IMR-90 (cell line): Measurements from ENCODE around the gene SLC35E2B. TPM values are rescaled to one million over a fixed set of nuclear protein-coding genes. Genes with fewer than 3 reads are reported as not detected.
"Not testable (repeated sequence)": the region's sequence is repeated elsewhere in the genome, so short reads cannot be mapped to it uniquely, and the experiment has no call there.

Experiments
- ATAC-seq: fragments of 200-7000 bp; cut with Tn5 transposase; 2 replicates; pipeline ENCODE4 v1.9.1; 2020; ENCODE audit warnings: low read depth, mild to moderate bottlenecking, moderate library complexity
- BruUV-seq: library from RNA; stranded (reverse); fragments of 400-500 nt; replicated peaks from 2 replicates; lab custom pipeline; 2021; lab: Mats Ljungman, UMichigan
- CTCF ChIA-PET: fragments of 300-600 bp; formaldehyde crosslinking; extraction: SDS; loops from one replicate; lab custom pipeline; 2021; ENCODE audit warnings: antibody characterized with exemption; lab: Yijun Ruan, JAX
- POLR2A ChIA-PET: fragments of 300-600 bp; sonication (Branson Sonifier 250); formaldehyde crosslinking; loops from one replicate; lab custom pipeline; 2022; ENCODE audit warnings: antibody characterized with exemption; ENCODE audit not compliant: unreplicated experiment; lab: Charles Lee
- DNase-seq: peaks from one replicate; pipeline ENCODE4 v3.0.0; 2013
- H2AFZ ChIP-seq: replicated peaks from 2 replicates; pipeline ENCODE3; 2013; ENCODE audit warnings: low read length, mild to moderate bottlenecking; ENCODE audit not compliant: poor library complexity
- H2AK5ac ChIP-seq: 2 replicates; pipeline ENCODE4 v1.6.1; 2013; ENCODE audit warnings: low read depth, low read length, inconsistent platforms
- H2AK9ac ChIP-seq: replicated peaks from 2 replicates; pipeline ENCODE3; 2013; ENCODE audit warnings: mild to moderate bottlenecking, low read depth, low read length, moderate library complexity; ENCODE audit not compliant: poor library complexity
- H2BK120ac ChIP-seq: 2 replicates; pipeline ENCODE4 v1.6.1; 2013; ENCODE audit warnings: low read depth, low read length, inconsistent platforms
- H2BK15ac ChIP-seq: 3 replicates; pipeline ENCODE4 v1.6.1; 2013; ENCODE audit warnings: low read depth, low read length, inconsistent platforms
- H2BK20ac ChIP-seq: 2 replicates; pipeline ENCODE4 v1.6.1; 2013; ENCODE audit warnings: low read depth, mild to moderate bottlenecking, inconsistent platforms, low read length, moderate library complexity
- H2BK5ac ChIP-seq: 2 replicates; pipeline ENCODE4 v1.6.1; 2013; ENCODE audit warnings: mild to moderate bottlenecking, low read depth, low read length, inconsistent platforms; ENCODE audit not compliant: poor library complexity, severe bottlenecking
- H3K14ac ChIP-seq: replicated peaks from 2 replicates; pipeline ENCODE4 v1.6.1; 2013; ENCODE audit warnings: low read depth, low read length, inconsistent platforms
- H3K18ac ChIP-seq: 2 replicates; pipeline ENCODE4 v1.6.1; 2013; ENCODE audit warnings: low read depth, low read length, control low read depth
- H3K23ac ChIP-seq: 2 replicates; pipeline ENCODE4 v1.6.1; 2013; ENCODE audit warnings: low read depth, low read length, inconsistent platforms
- H3K27ac ChIP-seq: 2 replicates; pipeline ENCODE4 v1.5.1; 2013; ENCODE audit warnings: mild to moderate bottlenecking, control low read depth, low read length; ENCODE audit not compliant: insufficient read depth
- H3K27me3 ChIP-seq: 2 replicates; pipeline ENCODE4 v1.6.1; 2013; ENCODE audit warnings: low read length; ENCODE audit not compliant: control insufficient read depth, insufficient read depth
- H3K36me3 ChIP-seq: 2 replicates; pipeline ENCODE4 v1.6.1; 2013; ENCODE audit warnings: low read length, mixed read lengths; ENCODE audit not compliant: control insufficient read depth, insufficient read depth
- H3K4ac ChIP-seq: 2 replicates; pipeline ENCODE4 v1.6.1; 2013; ENCODE audit warnings: low read depth, low read length, inconsistent platforms
- H3K4me1 ChIP-seq: 2 replicates; pipeline ENCODE4 v1.6.1; 2013; ENCODE audit warnings: low read length, mixed read lengths; ENCODE audit not compliant: control insufficient read depth, insufficient read depth
- H3K4me2 ChIP-seq: 2 replicates; pipeline ENCODE4 v1.6.1; 2013; ENCODE audit warnings: low read depth, mild to moderate bottlenecking, control low read depth, low read length, moderate library complexity
- H3K4me3 ChIP-seq: 2 replicates; pipeline ENCODE4 v1.5.1; 2013; ENCODE audit warnings: low read depth, mild to moderate bottlenecking, control low read depth, low read length, moderate library complexity; ENCODE audit not compliant: insufficient read depth
- H3K56ac ChIP-seq: 2 replicates; pipeline ENCODE4 v1.6.1; 2013; ENCODE audit warnings: low read length, inconsistent platforms; ENCODE audit not compliant: insufficient read depth; ENCODE audit errors: extremely low read depth
- H3K79me1 ChIP-seq, 2 experiments: 2 replicates each; pipeline ENCODE4 v1.6.1; 2013; ENCODE audit warnings: low read length in 2 of 2, inconsistent platforms in 1 of 2, low read depth in 1 of 2
- H3K9ac ChIP-seq: 2 replicates; pipeline ENCODE4 v1.6.1; 2013; ENCODE audit warnings: low read depth, low read length, control low read depth
- H3K9me1 ChIP-seq: 2 replicates; pipeline ENCODE4 v1.6.1; 2013; ENCODE audit warnings: low read length, inconsistent platforms; ENCODE audit not compliant: insufficient read depth
- H3K9me3 ChIP-seq: 2 replicates; pipeline ENCODE4 v1.6.1; 2013; ENCODE audit warnings: low read length; ENCODE audit not compliant: control insufficient read depth, insufficient read depth
- H4K20me1 ChIP-seq: 2 replicates; pipeline ENCODE4 v1.6.1; 2013; ENCODE audit warnings: low read length, inconsistent platforms; ENCODE audit not compliant: insufficient read depth
- H4K5ac ChIP-seq: 2 replicates; pipeline ENCODE4 v1.6.1; 2013; ENCODE audit warnings: mild to moderate bottlenecking, low read depth, low read length, control low read depth
- H4K8ac ChIP-seq, 2 experiments: 2 replicates each; pipeline ENCODE4 v1.6.1; 2013; ENCODE audit warnings: low read depth in 2 of 2, low read length in 2 of 2, control low read depth in 1 of 2, inconsistent platforms in 1 of 2
- H4K91ac ChIP-seq: 2 replicates; pipeline ENCODE4 v1.6.1; 2013; ENCODE audit warnings: low read depth, low read length, inconsistent platforms; ENCODE audit not compliant: insufficient read depth
- CEBPB ChIP-seq: IDR thresholded peaks from 2 replicates; pipeline ENCODE4 v1.6.1; 2012; ENCODE audit warnings: low read depth, low read length, improper control_type of control experiment
- WGBS, 2 experiments: methylation state at CpG; one replicate each; pipeline versions ENCODE4 v1.1.5 to v1.1.7; 2013; ENCODE audit warnings: missing lambda C conversion rate in 2 of 2; ENCODE audit not compliant: insufficient read length in 1 of 2; ENCODE audit errors: extremely low coverage in 2 of 2; 5-methylcytosine and 5-hydroxymethylcytosine counted together
- dilution Hi-C: fragments of 300-500 bp; cut with HindIII; formaldehyde crosslinking; loops from one replicate; pipeline ENCODE4 v1.14.3; 2018; ENCODE audit warnings: low sequenced_read_pairs; ENCODE audit not compliant: unreplicated experiment
- in situ Hi-C: fragments of 300-500 bp; cut with MboI; formaldehyde crosslinking; loops from 3 replicates; pipeline ENCODE4 v1.14.3; 2019; ENCODE audit warnings: low sequenced_read_pairs, inconsistent platforms, mixed read lengths
- intact Hi-C: fragments of 100-400 bp; cut with micrococcal nuclease; formaldehyde crosslinking; loops from 2 replicates; pipeline ENCODE4 v1.10.0; 2022
- polyA plus RNA-seq, 3 experiments: library from polyadenylated mRNA; depleted of rRNA; stranded (reverse); fragments of >200 nt; gene quantifications; 2 replicates each; pipeline ENCODE4 v1.2.3, GENCODE V29; 2012; ENCODE audit warnings: low replicate concordance in 1 of 3
- total RNA-seq: library from RNA; depleted of rRNA; stranded (reverse); fragments of >200 nt; gene quantifications from 2 replicates; pipeline ENCODE4 v1.2.3, GENCODE V29; 2012

Gene SLC35E2B
- total and polyA plus RNA-seq, 2 of the 4 experiments (the other 2 are of a cell fraction): 14.9 to 30.2 TPM

- in situ Hi-C loops, H3K23ac ChIP-seq, H4K20me1 ChIP-seq, H3K56ac ChIP-seq, BruUV-seq, H3K4me1 ChIP-seq, intact Hi-C loops, H2AFZ ChIP-seq, H3K79me1 ChIP-seq, H2AK5ac ChIP-seq, H2BK15ac ChIP-seq, dilution Hi-C loops, H3K27me3 ChIP-seq, CTCF ChIA-PET, H3K4me3 ChIP-seq, H3K9me1 ChIP-seq, POLR2A ChIA-PET, H2BK20ac ChIP-seq, H2AK9ac ChIP-seq, H3K9me3 ChIP-seq: not testable (repeated sequence)
- Histone ChIP-seq H4K5ac (peak overlapping the region; percentile 98), H4K8ac (peak overlapping the region in 1 of 2 experiments; percentile 63; a peak in 1 of 4 replicates), H4K91ac (peak overlapping the region; percentile 61; the same call in 1 of the 2 replicates), H3K27ac (peak overlapping the region; percentile 96), H3K18ac (peak overlapping the region; percentile 97), H3K4me2 (peak overlapping the region; percentile 87), H2BK5ac (peak overlapping the region; percentile 87), H3K36me3 (peaks cover 18% of the 10 kb centered on the region), H2BK120ac (peak overlapping the region; percentile 72; the same call in 1 of the 2 replicates), H3K4ac (peak overlapping the region; percentile 31; the same call in 1 of the 2 replicates), H3K9ac (peak overlapping the region; percentile 67; the same call in 1 of the 2 replicates), H3K14ac (peak overlapping the region; percentile 31; the same call in 1 of the 2 replicates)
- WGBS, 2 experiments: no CpG with 5 or more reads among the region's 14 CpGs
- ATAC-seq: peak; percentile 25
- DNase-seq: peak; percentile 23
- peak; percentile 46; the same call in 1 of the 2 replicates for TF ChIP-seq CEBPB
Measured at GRCh38 chr1:1728308-1729005, 35.9 kb upstream of the SLC35E2B start.

DNA sequence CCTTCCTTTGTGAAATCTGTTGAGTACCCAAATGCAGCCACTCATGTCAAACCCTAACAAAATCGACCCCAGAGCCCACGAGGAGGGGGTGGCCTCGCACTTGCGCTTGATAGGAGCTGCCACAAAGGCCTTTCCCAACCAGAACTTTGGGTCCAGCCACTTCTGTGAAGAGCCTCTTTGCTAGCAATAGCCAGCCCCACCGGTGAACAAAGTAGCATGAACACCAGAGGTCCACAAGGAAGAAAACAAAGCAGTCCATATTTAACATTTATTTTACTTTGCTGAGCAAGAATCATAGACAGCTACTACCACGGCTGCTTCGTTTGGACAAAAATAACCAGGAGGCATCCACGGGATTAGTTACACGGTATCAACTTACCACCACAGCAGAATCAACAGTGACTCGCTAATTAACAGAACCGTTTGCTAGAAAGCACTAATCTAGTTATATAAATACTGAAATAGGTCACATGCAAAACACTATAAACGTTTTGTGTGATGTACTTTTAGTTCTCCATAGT is 34.6 kb upstream of the SLC35E2B start:
- H3K4me1 ChIP-seq, in situ Hi-C loops, H3K9me1 ChIP-seq, H3K27me3 ChIP-seq, dilution Hi-C loops, H2AK9ac ChIP-seq, H4K20me1 ChIP-seq, H2AK5ac ChIP-seq, H3K4me2 ChIP-seq, H2BK120ac ChIP-seq, ATAC-seq, H3K27ac ChIP-seq, H2BK5ac ChIP-seq, H3K23ac ChIP-seq, H3K56ac ChIP-seq, H3K4me3 ChIP-seq, H3K9me3 ChIP-seq, CTCF ChIA-PET, H2AFZ ChIP-seq, H2BK15ac ChIP-seq, DNase-seq, H3K14ac ChIP-seq, intact Hi-C loops, H3K79me1 ChIP-seq, H3K4ac ChIP-seq, H4K91ac ChIP-seq, POLR2A ChIA-PET, H2BK20ac ChIP-seq, H3K18ac ChIP-seq, BruUV-seq, H3K9ac ChIP-seq, H4K8ac ChIP-seq, H4K5ac ChIP-seq: not testable (repeated sequence)
- H3K36me3 ChIP-seq: peaks cover 10% of the 10 kb centered on the region
- no CpG with 5 or more reads among the region's 12 CpGs for WGBS, 2 experiments
